IMR-90 (cell line): ENCODE data around the gene KPNA3. TPM values are rescaled to one million over a fixed set of nuclear protein-coding genes. Genes with fewer than 3 reads are reported as not detected.
A peak's percentile ranks its signal among the peaks of the same experiment; 100 is the strongest.

Experiments used
- ATAC-seq: fragments of 200-7000 bp; cut with Tn5 transposase; 2 replicates; pipeline ENCODE4 v1.9.1; 2020; ENCODE audit warnings: low read depth, mild to moderate bottlenecking, moderate library complexity
- BruUV-seq: library from RNA; stranded (reverse); fragments of 400-500 nt; replicated peaks from 2 replicates; lab custom pipeline; 2021; lab: Mats Ljungman, UMichigan
- CTCF ChIA-PET: fragments of 300-600 bp; formaldehyde crosslinking; extraction: SDS; loops from one replicate; lab custom pipeline; 2021; ENCODE audit warnings: antibody characterized with exemption; lab: Yijun Ruan, JAX
- POLR2A ChIA-PET: fragments of 300-600 bp; sonication (Branson Sonifier 250); formaldehyde crosslinking; loops from one replicate; lab custom pipeline; 2022; ENCODE audit warnings: antibody characterized with exemption; ENCODE audit not compliant: unreplicated experiment; lab: Charles Lee
- DNase-seq: peaks from one replicate; pipeline ENCODE4 v3.0.0; 2013
- H2AFZ ChIP-seq: replicated peaks from 2 replicates; pipeline ENCODE3; 2013; ENCODE audit warnings: low read length, mild to moderate bottlenecking; ENCODE audit not compliant: poor library complexity
- H2AK5ac ChIP-seq: 2 replicates; pipeline ENCODE4 v1.6.1; 2013; ENCODE audit warnings: low read depth, low read length, inconsistent platforms
- H2AK9ac ChIP-seq: replicated peaks from 2 replicates; pipeline ENCODE3; 2013; ENCODE audit warnings: mild to moderate bottlenecking, low read depth, low read length, moderate library complexity; ENCODE audit not compliant: poor library complexity
- H2BK120ac ChIP-seq: 2 replicates; pipeline ENCODE4 v1.6.1; 2013; ENCODE audit warnings: low read depth, low read length, inconsistent platforms
- H2BK15ac ChIP-seq: 3 replicates; pipeline ENCODE4 v1.6.1; 2013; ENCODE audit warnings: low read depth, low read length, inconsistent platforms
- H2BK20ac ChIP-seq: 2 replicates; pipeline ENCODE4 v1.6.1; 2013; ENCODE audit warnings: low read depth, mild to moderate bottlenecking, inconsistent platforms, low read length, moderate library complexity
- H2BK5ac ChIP-seq: 2 replicates; pipeline ENCODE4 v1.6.1; 2013; ENCODE audit warnings: mild to moderate bottlenecking, low read depth, low read length, inconsistent platforms; ENCODE audit not compliant: poor library complexity, severe bottlenecking
- H3K14ac ChIP-seq: replicated peaks from 2 replicates; pipeline ENCODE4 v1.6.1; 2013; ENCODE audit warnings: low read depth, low read length, inconsistent platforms
- H3K18ac ChIP-seq: 2 replicates; pipeline ENCODE4 v1.6.1; 2013; ENCODE audit warnings: low read depth, low read length, control low read depth
- H3K23ac ChIP-seq: 2 replicates; pipeline ENCODE4 v1.6.1; 2013; ENCODE audit warnings: low read depth, low read length, inconsistent platforms
- H3K27ac ChIP-seq: 2 replicates; pipeline ENCODE4 v1.5.1; 2013; ENCODE audit warnings: mild to moderate bottlenecking, control low read depth, low read length; ENCODE audit not compliant: insufficient read depth
- H3K27me3 ChIP-seq: 2 replicates; pipeline ENCODE4 v1.6.1; 2013; ENCODE audit warnings: low read length; ENCODE audit not compliant: control insufficient read depth, insufficient read depth
- H3K36me3 ChIP-seq: 2 replicates; pipeline ENCODE4 v1.6.1; 2013; ENCODE audit warnings: low read length, mixed read lengths; ENCODE audit not compliant: control insufficient read depth, insufficient read depth
- H3K4ac ChIP-seq: 2 replicates; pipeline ENCODE4 v1.6.1; 2013; ENCODE audit warnings: low read depth, low read length, inconsistent platforms
- H3K4me1 ChIP-seq: 2 replicates; pipeline ENCODE4 v1.6.1; 2013; ENCODE audit warnings: low read length, mixed read lengths; ENCODE audit not compliant: control insufficient read depth, insufficient read depth
- H3K4me2 ChIP-seq: 2 replicates; pipeline ENCODE4 v1.6.1; 2013; ENCODE audit warnings: low read depth, mild to moderate bottlenecking, control low read depth, low read length, moderate library complexity
- H3K4me3 ChIP-seq: 2 replicates; pipeline ENCODE4 v1.5.1; 2013; ENCODE audit warnings: low read depth, mild to moderate bottlenecking, control low read depth, low read length, moderate library complexity; ENCODE audit not compliant: insufficient read depth
- H3K56ac ChIP-seq: 2 replicates; pipeline ENCODE4 v1.6.1; 2013; ENCODE audit warnings: low read length, inconsistent platforms; ENCODE audit not compliant: insufficient read depth; ENCODE audit errors: extremely low read depth
- H3K79me1 ChIP-seq, 2 experiments: 2 replicates each; pipeline ENCODE4 v1.6.1; 2013; ENCODE audit warnings: low read length in 2 of 2, inconsistent platforms in 1 of 2, low read depth in 1 of 2
- H3K9ac ChIP-seq: 2 replicates; pipeline ENCODE4 v1.6.1; 2013; ENCODE audit warnings: low read depth, low read length, control low read depth
- H3K9me1 ChIP-seq: 2 replicates; pipeline ENCODE4 v1.6.1; 2013; ENCODE audit warnings: low read length, inconsistent platforms; ENCODE audit not compliant: insufficient read depth
- H3K9me3 ChIP-seq: 2 replicates; pipeline ENCODE4 v1.6.1; 2013; ENCODE audit warnings: low read length; ENCODE audit not compliant: control insufficient read depth, insufficient read depth
- H4K20me1 ChIP-seq: 2 replicates; pipeline ENCODE4 v1.6.1; 2013; ENCODE audit warnings: low read length, inconsistent platforms; ENCODE audit not compliant: insufficient read depth
- H4K5ac ChIP-seq: 2 replicates; pipeline ENCODE4 v1.6.1; 2013; ENCODE audit warnings: mild to moderate bottlenecking, low read depth, low read length, control low read depth
- H4K8ac ChIP-seq, 2 experiments: 2 replicates each; pipeline ENCODE4 v1.6.1; 2013; ENCODE audit warnings: low read depth in 2 of 2, low read length in 2 of 2, control low read depth in 1 of 2, inconsistent platforms in 1 of 2
- H4K91ac ChIP-seq: 2 replicates; pipeline ENCODE4 v1.6.1; 2013; ENCODE audit warnings: low read depth, low read length, inconsistent platforms; ENCODE audit not compliant: insufficient read depth
- CEBPB ChIP-seq: IDR thresholded peaks from 2 replicates; pipeline ENCODE4 v1.6.1; 2012; ENCODE audit warnings: low read depth, low read length, improper control_type of control experiment
- CHD1 ChIP-seq: IDR thresholded peaks from 2 replicates; pipeline ENCODE4 v1.6.1; 2012; ENCODE audit warnings: low read depth, low read length, improper control_type of control experiment
- MAFK ChIP-seq: IDR thresholded peaks from 2 replicates; pipeline ENCODE4 v1.6.1; 2012; ENCODE audit warnings: low read depth, low read length, improper control_type of control experiment
- NFE2L2 ChIP-seq: fragments of 150-350 bp; IDR thresholded peaks from 2 replicates; pipeline ENCODE4 v1.6.1; 2016; ENCODE audit warnings: low read depth, mild to moderate bottlenecking, low read length
- RAD21 ChIP-seq: IDR thresholded peaks from 2 replicates; pipeline ENCODE4 v1.6.1; 2012; ENCODE audit warnings: low read length, improper control_type of control experiment
- RFX5 ChIP-seq: IDR thresholded peaks from 2 replicates; pipeline ENCODE4 v1.8.0; 2012; ENCODE audit warnings: low read depth, mild to moderate bottlenecking, low read length, moderate library complexity
- WGBS, 2 experiments: methylation state at CpG; one replicate each; pipeline versions ENCODE4 v1.1.5 to v1.1.7; 2013; ENCODE audit warnings: missing lambda C conversion rate in 2 of 2; ENCODE audit not compliant: insufficient read length in 1 of 2; ENCODE audit errors: extremely low coverage in 2 of 2; 5-methylcytosine and 5-hydroxymethylcytosine counted together
- dilution Hi-C: fragments of 300-500 bp; cut with HindIII; formaldehyde crosslinking; loops from one replicate; pipeline ENCODE4 v1.14.3; 2018; ENCODE audit warnings: low sequenced_read_pairs; ENCODE audit not compliant: unreplicated experiment
- in situ Hi-C: fragments of 300-500 bp; cut with MboI; formaldehyde crosslinking; loops from 3 replicates; pipeline ENCODE4 v1.14.3; 2019; ENCODE audit warnings: low sequenced_read_pairs, inconsistent platforms, mixed read lengths
- intact Hi-C: fragments of 100-400 bp; cut with micrococcal nuclease; formaldehyde crosslinking; loops from 2 replicates; pipeline ENCODE4 v1.10.0; 2022
- polyA plus RNA-seq, 3 experiments: library from polyadenylated mRNA; depleted of rRNA; stranded (reverse); fragments of >200 nt; gene quantifications; 2 replicates each; pipeline ENCODE4 v1.2.3, GENCODE V29; 2012; ENCODE audit warnings: low replicate concordance in 1 of 3
- total RNA-seq: library from RNA; depleted of rRNA; stranded (reverse); fragments of >200 nt; gene quantifications from 2 replicates; pipeline ENCODE4 v1.2.3, GENCODE V29; 2012
- TF ChIP-seq, protein P1 (sequence below): conservative IDR thresholded peaks from 2 replicates; pipeline ENCODE4 v1.5.1; 2012; ENCODE audit warnings: mild to moderate bottlenecking, low read depth, low read length, improper control_type of control experiment
- TF ChIP-seq, protein P2 (sequence below): fragments of 150-350 bp; IDR thresholded peaks from 2 replicates; pipeline ENCODE4 v1.6.1; 2017; ENCODE audit warnings: mild to moderate bottlenecking, antibody characterized with exemption, low read length, low read depth

The KPNA3 gene
- total and polyA plus RNA-seq, 2 of the 4 experiments (the other 2 are of a cell fraction) = 25.3 to 48.6 TPM

DNA sequence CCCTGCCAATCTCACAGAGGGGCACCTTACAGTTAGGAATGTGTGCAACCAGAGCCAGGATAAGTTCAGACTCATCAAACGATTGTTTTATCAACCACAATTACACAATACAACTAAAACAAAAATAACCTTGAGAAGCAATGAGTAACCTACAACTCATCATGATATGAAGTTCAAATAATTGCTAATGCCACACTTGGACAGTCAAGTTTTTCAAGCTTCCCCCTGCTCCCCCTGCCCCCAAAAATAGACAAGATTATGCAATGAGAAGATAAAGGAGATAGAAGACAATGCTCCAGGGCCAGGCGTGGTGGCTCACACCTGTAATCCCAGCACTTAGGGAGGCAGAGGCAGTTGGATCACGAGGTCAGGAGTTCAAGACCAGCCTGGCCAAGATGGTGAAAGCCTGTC, 13.6 kb upstream of the KPNA3 start:
- ATAC-seq (no peak), DNase-seq (no peak)
- Histone ChIP-seq H3K23ac (no peak overlapping the region), H2BK120ac (no peak overlapping the region), H3K27me3 (no peaks in the 10 kb centered on the region), H4K20me1 (no peaks in the 10 kb centered on the region), H2AK5ac (no peak overlapping the region), H3K27ac (no peak overlapping the region), H3K79me1 (no peaks in the 10 kb centered on the region), H4K8ac (no peak overlapping the region), H3K4ac (no peak overlapping the region), H2BK20ac (no peak overlapping the region), H3K9me1 (no peaks in the 10 kb centered on the region), H3K56ac (no peak overlapping the region), H3K9me3 (no peaks in the 10 kb centered on the region), H3K14ac (no peak overlapping the region), H3K4me1 (peaks cover 4% of the 10 kb centered on the region), H3K4me2 (no peak overlapping the region), H4K91ac (no peak overlapping the region), H2AFZ (no peak overlapping the region), H3K9ac (no peak overlapping the region), H3K4me3 (no peak overlapping the region), H4K5ac (no peak overlapping the region), H2BK5ac (no peak overlapping the region), H2AK9ac (no peak overlapping the region), H3K36me3 (no peaks in the 10 kb centered on the region), H2BK15ac (no peak overlapping the region), H3K18ac (no peak overlapping the region)
- dilution Hi-C loops = no loop called here
- CTCF ChIA-PET = interaction anchor here (0.6 to 0.7 kb wide), 2 partner anchors 18 to 102 kb away, joined by 3 to 5 read pairs; no protein-coding TSS in a partner anchor
- POLR2A ChIA-PET = no interaction called here
- no TSS peak for BruUV-seq
- in situ Hi-C loops = no loop called here
- 20% methylated on average over 1 of the region's 3 CpGs; no CpG with 5 or more reads in 1 of the 2 experiments for WGBS, 2 experiments
- intact Hi-C loops = no loop called here
- TF ChIP-seq, protein P1, sequence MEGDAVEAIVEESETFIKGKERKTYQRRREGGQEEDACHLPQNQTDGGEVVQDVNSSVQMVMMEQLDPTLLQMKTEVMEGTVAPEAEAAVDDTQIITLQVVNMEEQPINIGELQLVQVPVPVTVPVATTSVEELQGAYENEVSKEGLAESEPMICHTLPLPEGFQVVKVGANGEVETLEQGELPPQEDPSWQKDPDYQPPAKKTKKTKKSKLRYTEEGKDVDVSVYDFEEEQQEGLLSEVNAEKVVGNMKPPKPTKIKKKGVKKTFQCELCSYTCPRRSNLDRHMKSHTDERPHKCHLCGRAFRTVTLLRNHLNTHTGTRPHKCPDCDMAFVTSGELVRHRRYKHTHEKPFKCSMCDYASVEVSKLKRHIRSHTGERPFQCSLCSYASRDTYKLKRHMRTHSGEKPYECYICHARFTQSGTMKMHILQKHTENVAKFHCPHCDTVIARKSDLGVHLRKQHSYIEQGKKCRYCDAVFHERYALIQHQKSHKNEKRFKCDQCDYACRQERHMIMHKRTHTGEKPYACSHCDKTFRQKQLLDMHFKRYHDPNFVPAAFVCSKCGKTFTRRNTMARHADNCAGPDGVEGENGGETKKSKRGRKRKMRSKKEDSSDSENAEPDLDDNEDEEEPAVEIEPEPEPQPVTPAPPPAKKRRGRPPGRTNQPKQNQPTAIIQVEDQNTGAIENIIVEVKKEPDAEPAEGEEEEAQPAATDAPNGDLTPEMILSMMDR = no peak
- TF ChIP-seq MAFK = no peak
- TF ChIP-seq, protein P2, sequence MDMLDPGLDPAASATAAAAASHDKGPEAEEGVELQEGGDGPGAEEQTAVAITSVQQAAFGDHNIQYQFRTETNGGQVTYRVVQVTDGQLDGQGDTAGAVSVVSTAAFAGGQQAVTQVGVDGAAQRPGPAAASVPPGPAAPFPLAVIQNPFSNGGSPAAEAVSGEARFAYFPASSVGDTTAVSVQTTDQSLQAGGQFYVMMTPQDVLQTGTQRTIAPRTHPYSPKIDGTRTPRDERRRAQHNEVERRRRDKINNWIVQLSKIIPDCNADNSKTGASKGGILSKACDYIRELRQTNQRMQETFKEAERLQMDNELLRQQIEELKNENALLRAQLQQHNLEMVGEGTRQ = no peak
- TF ChIP-seq RAD21 = no peak
- no peak for TF ChIP-seq RFX5
- TF ChIP-seq NFE2L2 = no peak
- no peak for TF ChIP-seq CHD1
- peak; percentile 41 for TF ChIP-seq CEBPB
